C4-2B (cell line): Measurements from ENCODE around the gene FKBP6.

Experiments
- ZFX ChIP-seq: fragments of 450-650 bp; IDR thresholded peaks from 2 replicates; pipeline ENCODE4 v1.6.1; 2017
- TF ChIP-seq, protein P1 (sequence below): fragments of 450-650 bp; conservative IDR thresholded peaks from 2 replicates; pipeline ENCODE4 v1.5.1; 2017; ENCODE audit warnings: mild to moderate bottlenecking

- TF ChIP-seq, protein P1, sequence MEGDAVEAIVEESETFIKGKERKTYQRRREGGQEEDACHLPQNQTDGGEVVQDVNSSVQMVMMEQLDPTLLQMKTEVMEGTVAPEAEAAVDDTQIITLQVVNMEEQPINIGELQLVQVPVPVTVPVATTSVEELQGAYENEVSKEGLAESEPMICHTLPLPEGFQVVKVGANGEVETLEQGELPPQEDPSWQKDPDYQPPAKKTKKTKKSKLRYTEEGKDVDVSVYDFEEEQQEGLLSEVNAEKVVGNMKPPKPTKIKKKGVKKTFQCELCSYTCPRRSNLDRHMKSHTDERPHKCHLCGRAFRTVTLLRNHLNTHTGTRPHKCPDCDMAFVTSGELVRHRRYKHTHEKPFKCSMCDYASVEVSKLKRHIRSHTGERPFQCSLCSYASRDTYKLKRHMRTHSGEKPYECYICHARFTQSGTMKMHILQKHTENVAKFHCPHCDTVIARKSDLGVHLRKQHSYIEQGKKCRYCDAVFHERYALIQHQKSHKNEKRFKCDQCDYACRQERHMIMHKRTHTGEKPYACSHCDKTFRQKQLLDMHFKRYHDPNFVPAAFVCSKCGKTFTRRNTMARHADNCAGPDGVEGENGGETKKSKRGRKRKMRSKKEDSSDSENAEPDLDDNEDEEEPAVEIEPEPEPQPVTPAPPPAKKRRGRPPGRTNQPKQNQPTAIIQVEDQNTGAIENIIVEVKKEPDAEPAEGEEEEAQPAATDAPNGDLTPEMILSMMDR: no peak
- TF ChIP-seq ZFX: no peak
These were observed 31.9 kb downstream of the FKBP6 start for GRCh38 chr7:73359746-73360375.
